GM18526 (cell line): ENCODE measurements around the gene RANBP17.

Experiments used
- POLR2A ChIP-seq: IDR thresholded peaks from 3 replicates; pipeline ENCODE4 v1.6.1; 2011; ENCODE audit not compliant: insufficient read length; ENCODE audit errors: extremely low read depth

Gene RANBP17

DNA sequence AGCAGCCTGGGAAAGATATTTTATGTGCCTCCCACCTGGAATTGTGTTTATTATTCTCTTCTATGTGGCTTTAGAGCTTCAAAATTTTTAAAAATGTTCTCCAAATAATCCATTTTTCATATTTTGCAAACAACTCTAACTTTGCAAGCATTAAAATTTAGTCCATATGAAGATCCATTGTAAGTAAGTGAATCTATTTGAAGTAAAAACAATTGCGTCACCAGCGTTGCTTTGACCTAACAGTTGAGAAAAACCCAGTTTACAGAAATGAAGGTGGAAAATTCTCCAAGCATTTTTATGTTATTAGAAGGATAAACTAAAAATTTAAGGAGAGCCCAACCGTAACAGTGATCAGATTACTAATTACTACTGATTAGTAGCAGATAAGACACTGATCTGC is 408.3 kb downstream of the RANBP17 start:
- TF ChIP-seq POLR2A = no peak

DNA sequence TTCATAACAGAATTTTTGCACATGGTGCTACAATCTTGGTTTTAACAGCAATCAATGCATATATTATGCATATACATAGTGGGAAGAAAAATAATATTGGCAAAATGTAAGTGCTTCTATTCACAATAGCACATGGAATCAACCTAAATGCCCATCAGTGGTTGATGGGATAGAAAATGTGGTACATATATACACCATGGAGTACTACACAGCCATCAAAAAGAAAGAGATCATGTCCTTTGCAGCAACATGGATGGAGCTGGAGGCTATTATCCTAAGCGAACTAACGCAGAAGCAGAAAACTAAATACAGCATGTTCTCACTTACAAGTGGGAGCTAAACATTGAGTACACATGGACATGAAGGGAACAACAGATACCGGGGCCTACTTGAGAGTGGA is 410.0 kb downstream of the RANBP17 start:
- no peak for TF ChIP-seq POLR2A

DNA sequence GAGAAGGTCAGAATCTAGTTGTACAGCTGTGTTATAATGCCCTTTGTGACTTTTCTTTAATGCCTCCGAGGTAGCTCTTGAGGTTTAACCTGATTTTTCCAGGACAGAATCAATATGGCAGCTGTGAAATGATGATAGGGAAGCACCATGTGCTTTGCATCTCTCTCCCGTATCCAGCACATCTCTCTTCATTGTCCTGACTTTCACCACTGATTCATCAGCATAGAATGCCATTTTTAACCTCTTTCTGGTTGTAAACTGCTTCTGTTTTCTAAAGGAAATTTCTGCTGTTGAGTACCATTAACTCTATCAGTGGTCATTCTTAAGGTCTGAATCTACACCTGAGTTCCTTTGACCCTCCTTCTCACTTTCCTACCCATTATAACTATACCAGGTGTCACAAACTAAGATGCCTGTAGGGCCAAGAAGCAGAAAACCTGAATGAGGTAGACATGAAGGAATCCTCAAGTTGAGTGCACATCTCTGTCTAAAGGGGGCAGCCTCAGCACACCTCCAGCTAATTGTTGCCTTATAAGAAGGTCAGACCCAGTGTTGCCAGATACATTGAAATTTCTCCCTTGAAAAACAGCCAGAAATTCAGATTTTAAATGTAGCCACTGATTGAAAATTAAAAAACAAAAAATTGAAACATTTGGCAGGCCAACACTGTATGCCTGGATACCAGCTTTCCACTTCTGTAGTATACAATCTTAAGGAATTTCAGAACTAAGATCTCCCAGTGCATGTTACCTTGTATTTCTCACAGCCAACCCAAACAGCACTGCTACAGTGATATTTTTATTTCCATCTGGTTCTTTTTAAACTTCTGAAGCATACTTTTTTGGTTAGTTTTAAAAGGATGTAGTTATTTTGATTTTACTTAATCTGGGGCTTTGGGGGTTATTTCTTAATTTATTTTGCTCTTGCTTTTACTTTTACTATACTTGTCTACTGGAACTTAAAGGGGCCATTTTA is 411.5 kb downstream of the RANBP17 start:
- TF ChIP-seq POLR2A = no peak

DNA sequence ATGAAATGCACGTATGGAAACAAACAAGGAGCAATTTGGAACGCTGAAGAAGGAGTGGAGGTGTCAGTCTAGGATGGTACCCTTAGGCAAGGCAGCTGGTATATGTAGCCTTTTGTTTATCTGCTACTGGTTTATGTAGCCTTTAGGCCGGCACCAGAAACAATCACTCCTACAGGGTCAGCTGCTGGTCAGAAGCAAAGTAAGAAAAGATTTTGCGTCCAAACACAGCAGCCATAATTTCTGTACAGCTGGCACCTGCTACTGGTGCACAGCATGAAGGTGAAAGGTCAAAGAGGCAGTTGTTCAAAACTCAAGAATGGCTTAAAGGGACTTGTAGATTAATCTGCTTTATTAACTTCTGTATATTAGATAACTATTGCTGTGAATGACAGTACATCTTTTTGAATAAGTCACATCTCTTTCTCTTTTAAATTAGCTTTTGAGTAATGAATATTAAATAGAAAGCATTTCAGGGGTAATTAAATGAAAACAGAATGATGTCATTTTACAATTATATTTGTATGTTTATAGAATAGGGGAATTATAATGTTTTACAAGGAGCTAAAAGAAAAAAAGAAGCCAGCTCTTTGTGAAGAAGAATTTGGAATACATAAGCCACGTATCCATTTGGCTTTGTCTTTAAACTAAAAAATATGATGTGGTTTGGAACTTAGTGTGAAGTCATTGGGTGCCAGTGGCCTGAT is 414.2 kb downstream of the RANBP17 start:
- no peak for TF ChIP-seq POLR2A

DNA sequence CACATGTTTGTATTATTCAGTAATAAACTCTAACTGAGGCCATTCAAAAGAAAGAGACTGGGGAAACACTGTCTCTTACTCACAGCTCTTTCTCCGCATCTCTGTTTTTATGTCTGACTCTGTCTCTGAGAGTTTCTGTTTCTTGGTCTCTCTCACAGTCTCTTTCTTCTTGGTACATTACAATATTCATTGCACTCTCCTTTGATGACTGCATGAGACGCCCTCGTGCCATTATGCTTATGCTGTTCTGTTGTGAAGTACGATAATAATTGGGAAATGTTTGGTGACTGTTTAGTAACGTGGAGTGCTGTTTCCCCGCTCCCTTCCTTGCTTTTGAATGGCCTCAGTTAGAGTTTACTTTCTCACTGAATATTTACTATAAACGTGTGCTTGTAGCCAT is 421.9 kb downstream of the RANBP17 start:
- TF ChIP-seq POLR2A = no peak

DNA sequence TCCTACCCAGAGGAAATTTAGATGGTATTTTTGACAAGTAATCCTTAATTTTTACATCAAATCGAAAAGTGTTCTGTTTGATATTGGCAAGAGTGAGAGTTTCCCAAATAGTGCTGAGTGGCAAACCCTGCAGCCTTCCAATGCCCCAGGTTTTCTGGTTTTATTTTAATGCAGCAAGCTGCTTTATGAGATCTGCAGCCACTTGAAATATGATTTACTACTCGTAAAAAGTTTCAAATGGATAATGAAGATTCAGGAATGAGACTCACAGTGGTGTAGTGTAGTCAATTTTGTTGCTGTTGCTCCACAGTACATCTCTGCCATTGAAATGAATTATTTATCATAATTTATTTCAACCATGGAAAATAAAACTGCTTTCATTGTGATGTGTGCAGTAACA is 423.6 kb downstream of the RANBP17 start:
- no peak for TF ChIP-seq POLR2A

DNA sequence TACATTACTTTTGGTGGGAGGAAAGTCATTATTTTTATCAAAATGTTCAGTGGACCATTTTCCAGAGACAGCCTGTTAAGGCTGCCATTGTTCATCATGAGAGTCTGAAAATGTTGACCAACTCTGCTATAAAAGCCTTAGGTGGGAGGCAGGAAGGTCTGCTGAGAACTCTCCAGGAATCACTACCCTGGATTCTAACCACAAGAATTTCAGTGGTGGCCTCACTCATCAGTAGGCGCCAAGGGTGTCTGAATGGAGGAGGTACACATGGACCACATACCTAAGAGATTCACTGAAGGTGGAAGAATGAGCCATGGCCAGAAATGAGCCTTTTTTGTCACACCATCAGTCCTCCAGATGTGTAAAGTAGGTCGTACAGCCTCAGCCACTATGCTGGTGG is 426.2 kb downstream of the RANBP17 start:
- TF ChIP-seq POLR2A = no peak

- no peak for TF ChIP-seq POLR2A
Observed at GRCh38 chr5:171291371-171291770, 429.6 kb downstream of the RANBP17 start.

DNA sequence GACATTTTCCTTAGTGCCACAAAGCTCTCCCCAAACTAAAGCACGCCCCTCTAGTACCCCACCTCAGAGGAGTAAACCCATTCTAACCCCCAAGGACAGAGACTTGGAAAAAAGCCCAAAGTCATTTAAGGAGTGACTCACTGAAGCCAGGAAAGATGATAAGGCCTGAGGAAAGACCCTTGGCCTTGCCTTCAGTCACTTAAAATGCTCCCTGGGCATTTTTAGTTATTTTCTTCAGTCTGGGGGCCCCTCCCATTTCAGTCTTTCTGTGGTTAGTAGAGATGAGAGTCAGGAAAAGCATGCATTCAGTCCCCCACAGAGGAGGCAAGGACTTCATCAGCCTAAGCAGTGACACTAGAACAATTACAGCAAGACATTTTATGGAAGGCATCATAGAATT is 433.5 kb downstream of the RANBP17 start:
- TF ChIP-seq POLR2A = no peak

- TF ChIP-seq POLR2A = no peak
Observed at GRCh38 chr5:171295801-171296200, 434.0 kb downstream of the RANBP17 start.

GRCh38 chr5:171299228-171299627 is 437.4 kb downstream of the RANBP17 start:
- TF ChIP-seq POLR2A = no peak

- TF ChIP-seq POLR2A = no peak
Observed at GRCh38 chr5:171299851-171300250, 438.0 kb downstream of the RANBP17 start.

- no peak for TF ChIP-seq POLR2A
Observed at GRCh38 chr5:171300358-171300757, 438.5 kb downstream of the RANBP17 start.

GRCh38 chr5:171306166-171306565 is 444.3 kb downstream of the RANBP17 start:
- no peak for TF ChIP-seq POLR2A

DNA sequence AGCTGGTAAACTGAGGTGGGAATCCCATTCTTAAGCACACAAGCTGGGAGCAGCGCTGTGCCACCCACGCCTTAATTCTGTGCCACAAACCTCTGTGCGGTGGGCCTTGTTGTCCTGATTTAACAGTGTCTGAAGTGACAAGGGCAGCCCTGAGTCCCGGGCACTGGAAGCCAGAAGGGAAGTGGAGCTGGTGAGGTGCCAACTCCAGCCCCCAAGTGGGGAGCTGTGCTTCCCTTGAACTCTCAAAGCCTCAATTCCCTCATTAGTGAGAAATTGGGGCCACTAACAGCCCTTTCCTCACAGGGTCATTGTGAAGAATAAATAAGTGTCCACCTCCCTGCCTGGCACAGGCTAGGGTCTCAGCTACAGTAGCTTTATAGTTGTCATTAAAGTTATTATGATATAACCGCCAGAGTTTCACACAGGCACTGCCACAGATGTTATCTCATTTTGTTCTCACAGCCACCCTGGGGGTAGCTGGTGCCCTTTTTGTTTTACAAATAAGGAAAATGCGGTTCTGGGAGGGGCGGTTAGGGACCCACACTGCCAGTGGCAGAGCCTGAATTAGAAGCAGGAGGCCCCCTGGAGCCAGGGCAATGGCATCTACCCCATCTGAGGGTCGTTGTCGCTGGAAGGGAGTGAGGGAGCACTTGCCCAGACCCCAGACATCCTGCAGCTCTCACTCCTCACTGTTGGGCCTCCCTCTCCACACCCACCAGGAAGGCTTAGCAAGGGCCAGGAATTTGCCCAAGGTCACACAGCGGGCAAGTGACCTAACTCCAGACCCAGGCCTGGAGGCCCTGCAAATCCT is 445.2 kb downstream of the RANBP17 start:
- no peak for TF ChIP-seq POLR2A
